ENCODE results near the gene SLC12A9.

SLC12A9 gene

GRCh38 chr7:100863406-100863950 is 11.0 kb downstream of the SLC12A9 start:
- no peak for DNase-seq

GRCh38 chr7:100864263-100864845 is 11.8 kb downstream of the SLC12A9 start:
- DNase-seq = no peak

- DNase-seq = no peak
Measured at GRCh38 chr7:100865372-100865911, 12.9 kb downstream of the SLC12A9 start.

GRCh38 chr7:100865938-100866728 is 13.6 kb downstream of the SLC12A9 start:
- DNase-seq = no peak

- DNase-seq = no peak
Measured at GRCh38 chr7:100866729-100867039, 14.2 kb downstream of the SLC12A9 start.

GRCh38 chr7:100867040-100867775 is 14.7 kb downstream of the SLC12A9 start, which contains the start of gene TRIP6:
Gene TRIP6 (plus strand): TSS chr7:100867387. CDS start chr7:100867498, 111 bp downstream.
- DNase-seq = no peak

- no peak for DNase-seq
Measured at GRCh38 chr7:100867776-100868485, 15.4 kb downstream of the SLC12A9 start.

- no peak for DNase-seq
Measured at GRCh38 chr7:100873599-100874299, 21.2 kb downstream of the SLC12A9 start.

GRCh38 chr7:100874300-100874576 is 21.7 kb downstream of the SLC12A9 start:
- DNase-seq = no peak

- DNase-seq = peak; percentile 99
Measured at GRCh38 chr7:100874577-100875355, 22.3 kb downstream of the SLC12A9 start, which contains the start of gene SRRT. Gene SRRT (plus strand): TSS chr7:100875103. CDS start chr7:100875591, 488 bp downstream.

GRCh38 chr7:100875356-100875751 is 22.8 kb downstream of the SLC12A9 start:
- no peak for DNase-seq

- no peak for DNase-seq
Measured at GRCh38 chr7:100878013-100878412, 25.5 kb downstream of the SLC12A9 start.

GRCh38 chr7:100878685-100879084 is 26.2 kb downstream of the SLC12A9 start:
- no peak for DNase-seq

GRCh38 chr7:100879685-100880261 is 27.3 kb downstream of the SLC12A9 start:
- no peak for DNase-seq

GRCh38 chr7:100880645-100881044 is 28.1 kb downstream of the SLC12A9 start:
- no peak for DNase-seq

GRCh38 chr7:100881136-100881535 is 28.6 kb downstream of the SLC12A9 start:
- no peak for DNase-seq

GRCh38 chr7:100882201-100882600 is 29.7 kb downstream of the SLC12A9 start:
- DNase-seq = no peak

- no peak for DNase-seq
Measured at GRCh38 chr7:100882785-100883526, 30.4 kb downstream of the SLC12A9 start.

- DNase-seq = no peak
Measured at GRCh38 chr7:100884736-100885439, 32.4 kb downstream of the SLC12A9 start.
